Measurements from ENCODE around the gene MYL9. TPM values are rescaled to one million over a fixed set of nuclear protein-coding genes. Genes with fewer than 3 reads are reported as not detected.
"Not testable (repeated sequence)": the region's sequence is repeated elsewhere in the genome, so short reads cannot be mapped to it uniquely, and the experiment has no call there.

Gene MYL9
- total RNA-seq, 4 donors from 2014 or later = 1,087 to 2,842 (median 1,707) TPM

DNA sequence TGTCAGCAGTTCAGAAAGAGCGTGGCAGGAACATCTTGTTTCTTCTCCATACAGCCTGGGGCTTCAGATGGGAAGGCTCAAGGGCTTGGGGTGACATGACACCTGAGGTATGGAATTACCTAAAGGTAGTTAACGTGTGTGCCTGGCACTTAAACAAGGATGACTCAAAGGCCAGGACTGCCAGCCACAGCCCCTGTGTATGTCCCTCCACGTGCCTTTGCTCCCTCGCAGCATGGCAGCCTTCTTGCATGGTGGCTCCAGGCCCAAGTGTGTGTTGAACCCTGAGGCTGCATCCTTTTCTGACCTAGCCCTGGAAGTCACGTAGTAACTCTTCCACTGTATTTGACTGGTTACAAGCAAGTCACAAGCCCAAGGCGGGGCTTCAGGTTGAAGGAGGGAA, 33.6 kb upstream of the MYL9 start:
- peaks cover 0 to 97% of the 10 kb centered on the region in 2 donors for H3K36me3 ChIP-seq
- TF ChIP-seq, protein P1, sequence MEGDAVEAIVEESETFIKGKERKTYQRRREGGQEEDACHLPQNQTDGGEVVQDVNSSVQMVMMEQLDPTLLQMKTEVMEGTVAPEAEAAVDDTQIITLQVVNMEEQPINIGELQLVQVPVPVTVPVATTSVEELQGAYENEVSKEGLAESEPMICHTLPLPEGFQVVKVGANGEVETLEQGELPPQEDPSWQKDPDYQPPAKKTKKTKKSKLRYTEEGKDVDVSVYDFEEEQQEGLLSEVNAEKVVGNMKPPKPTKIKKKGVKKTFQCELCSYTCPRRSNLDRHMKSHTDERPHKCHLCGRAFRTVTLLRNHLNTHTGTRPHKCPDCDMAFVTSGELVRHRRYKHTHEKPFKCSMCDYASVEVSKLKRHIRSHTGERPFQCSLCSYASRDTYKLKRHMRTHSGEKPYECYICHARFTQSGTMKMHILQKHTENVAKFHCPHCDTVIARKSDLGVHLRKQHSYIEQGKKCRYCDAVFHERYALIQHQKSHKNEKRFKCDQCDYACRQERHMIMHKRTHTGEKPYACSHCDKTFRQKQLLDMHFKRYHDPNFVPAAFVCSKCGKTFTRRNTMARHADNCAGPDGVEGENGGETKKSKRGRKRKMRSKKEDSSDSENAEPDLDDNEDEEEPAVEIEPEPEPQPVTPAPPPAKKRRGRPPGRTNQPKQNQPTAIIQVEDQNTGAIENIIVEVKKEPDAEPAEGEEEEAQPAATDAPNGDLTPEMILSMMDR (IDR thresholded peaks at IDR 0.05) = no peak
- TF ChIP-seq POLR2A (IDR thresholded peaks at IDR 0.05) (no peak), EP300 (IDR thresholded peaks at IDR 0.05) (no peak), POLR2AphosphoS5 (IDR thresholded peaks at IDR 0.05) (no peak)
- H3K4me1 ChIP-seq = peaks cover 0 to 11% (median 0%) of the 10 kb centered on the region in 3 donors
- no peaks in the 10 kb centered on the region for H3K9me3 ChIP-seq
- ATAC-seq = no peak
- H3K4me3 ChIP-seq = no peak overlapping the region
- no peaks in the 10 kb centered on the region for H3K27me3 ChIP-seq
- 84 to 100% methylated on average over 1 to 4 of the region's 6 CpGs for WGBS, 2 donors (ENCODE audit: low coverage in 1 of 2)
- peak overlapping the region in 2 of 4 donors; percentile 15 to 34 for H3K27ac ChIP-seq

DNA sequence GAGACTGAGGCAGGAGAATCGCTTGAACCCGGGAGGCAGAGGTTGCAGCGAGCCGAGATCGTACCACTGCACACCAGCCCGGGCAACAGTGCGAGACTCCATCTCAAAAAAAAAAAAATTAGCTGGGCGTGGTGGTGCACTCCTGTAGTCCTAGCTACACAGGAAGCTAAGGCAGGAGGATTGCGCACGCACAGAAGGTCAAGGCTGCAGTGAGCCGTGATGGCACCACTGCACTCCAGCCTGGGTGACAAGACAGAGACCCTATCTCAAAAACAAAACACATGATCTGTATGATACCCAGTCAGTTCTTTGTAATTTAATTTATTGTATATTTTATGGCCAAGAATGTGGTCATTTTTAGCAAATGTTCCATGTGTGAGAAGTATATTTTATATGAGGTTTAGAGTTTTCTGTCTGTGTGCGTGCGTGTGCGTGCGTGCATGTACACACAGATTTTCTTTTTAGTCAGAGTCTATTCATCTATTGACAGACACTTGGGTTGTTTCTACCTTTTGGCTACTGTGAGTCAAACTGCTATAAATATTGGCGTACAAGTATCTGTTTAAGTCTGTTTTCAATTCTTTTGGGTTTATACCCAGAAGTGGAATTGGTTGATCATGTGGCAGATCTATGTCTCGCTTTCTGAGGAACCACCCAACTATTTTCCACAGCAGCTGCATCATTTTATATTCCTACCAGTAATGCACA, 22.2 kb upstream of the MYL9 start:
- Histone ChIP-seq H3K27ac (no peak overlapping the region), H3K4me3 (no peak overlapping the region), H3K4me1 (peaks cover 0 to 57% (median 0%) of the 10 kb centered on the region in 3 donors), H3K36me3 (peaks cover 0 to 58% of the 10 kb centered on the region in 2 donors), H3K27me3 (no peaks in the 10 kb centered on the region), H3K9me3 (no peaks in the 10 kb centered on the region)
- TF ChIP-seq POLR2AphosphoS5 (IDR thresholded peaks at IDR 0.05) (no peak), POLR2A (IDR thresholded peaks at IDR 0.05) (no peak), EP300 (IDR thresholded peaks at IDR 0.05) (no peak)
- TF ChIP-seq, protein P1 (IDR thresholded peaks at IDR 0.05) = no peak
- 96% methylated on average over 6 to 9 of the region's 17 CpGs for WGBS, 2 donors (ENCODE audit: low coverage in 1 of 2)
- ATAC-seq = no peak

DNA sequence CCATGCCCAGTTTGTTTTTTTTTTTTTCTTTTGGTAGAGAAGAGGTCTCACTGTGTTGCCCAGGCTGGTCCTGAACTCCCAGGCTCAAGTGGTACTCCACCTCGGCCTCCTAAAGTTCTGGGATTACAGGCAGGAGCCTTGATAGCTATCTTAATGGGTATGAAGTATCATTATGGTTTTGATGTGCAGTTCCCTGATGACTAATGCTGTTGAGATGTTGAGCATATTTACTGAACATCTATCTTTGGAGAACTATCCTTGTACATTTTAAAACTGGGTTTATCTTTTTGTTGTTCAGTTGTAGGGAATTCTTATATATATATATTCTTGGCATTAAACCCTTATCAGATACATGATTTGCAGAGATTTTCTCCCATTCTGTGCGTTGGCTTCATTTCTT, 21.4 kb upstream of the MYL9 start:
- Histone ChIP-seq H3K9me3 (no peaks in the 10 kb centered on the region), H3K4me3 (no peak overlapping the region), H3K27me3 (no peaks in the 10 kb centered on the region), H3K4me1 (peaks cover 0 to 64% (median 0%) of the 10 kb centered on the region in 3 donors), H3K36me3 (peaks cover 0 to 58% of the 10 kb centered on the region in 2 donors), H3K27ac (peak overlapping the region in 1 of 4 donors; percentile 48)
- WGBS, 2 donors (ENCODE audit: low coverage in 1 of 2) = 86 to 100% methylated on average over 1 to 2 of the region's 2 CpGs
- no peak for TF ChIP-seq POLR2A (IDR thresholded peaks at IDR 0.05)
- TF ChIP-seq, protein P1 (IDR thresholded peaks at IDR 0.05) = no peak
- no peak for TF ChIP-seq POLR2AphosphoS5 (IDR thresholded peaks at IDR 0.05)
- TF ChIP-seq EP300 (IDR thresholded peaks at IDR 0.05) = no peak
- ATAC-seq = no peak

- H3K4me1 ChIP-seq = peaks cover 0 to 64% (median 0%) of the 10 kb centered on the region in 3 donors
- H3K36me3 ChIP-seq = peaks cover 0 to 74% of the 10 kb centered on the region in 2 donors
- no peaks in the 10 kb centered on the region for H3K27me3 ChIP-seq
- TF ChIP-seq EP300 (IDR thresholded peaks at IDR 0.05) (no peak), POLR2A (IDR thresholded peaks at IDR 0.05) (no peak), POLR2AphosphoS5 (IDR thresholded peaks at IDR 0.05) (no peak)
- TF ChIP-seq, protein P1 (IDR thresholded peaks at IDR 0.05) = no peak
- 22 to 75% methylated on average over 1 of the region's 1 CpG for WGBS, 2 donors (ENCODE audit: low coverage in 1 of 2)
- no peak overlapping the region for H3K4me3 ChIP-seq
- no peak for ATAC-seq
- no peaks in the 10 kb centered on the region for H3K9me3 ChIP-seq
- H3K27ac ChIP-seq = peak overlapping the region in 2 of 4 donors; percentile 19 to 78
Measured at GRCh38 chr20:36521526-36521925, 19.8 kb upstream of the MYL9 start.

DNA sequence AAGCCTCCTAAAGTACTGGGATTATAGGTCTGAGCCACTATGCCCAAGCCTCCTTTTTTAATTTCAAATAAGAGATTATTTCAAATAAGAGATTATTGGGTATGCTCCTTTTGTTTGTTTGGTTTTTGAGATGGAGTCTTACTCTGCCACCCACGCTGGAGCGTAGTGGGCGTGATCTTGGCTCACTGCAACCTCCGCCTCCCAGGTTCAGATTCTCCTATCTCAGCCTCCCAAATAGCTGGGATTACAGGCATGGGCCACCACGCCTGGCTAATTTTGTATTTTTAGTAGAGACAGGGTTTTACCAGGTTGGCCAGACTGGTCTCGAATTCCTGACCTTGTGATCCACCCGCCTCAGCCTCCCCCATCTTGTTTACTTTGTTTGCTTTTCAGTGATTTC, 18.9 kb upstream of the MYL9 start:
- 85 to 100% methylated on average over 3 to 7 of the region's 7 CpGs for WGBS, 2 donors (ENCODE audit: low coverage in 1 of 2)

More for the DNA sequence above, 18.9 kb upstream of the MYL9 start:
- not testable (repeated sequence) for ATAC-seq, H3K9me3 ChIP-seq, H3K27me3 ChIP-seq, H3K4me3 ChIP-seq
- peaks cover 0 to 68% (median under 1%) of the 10 kb centered on the region in 3 donors for H3K4me1 ChIP-seq
- H3K36me3 ChIP-seq = peaks cover 0 to 83% of the 10 kb centered on the region in 2 donors
- peak overlapping the region in 3 of 4 donors; percentile 19 to 78 (median 44) for H3K27ac ChIP-seq
